Ovary (tissue), 3 donors: ENCODE results near the gene ANAPC15.

Experiments used
- CTCF ChIP-seq, 3 donors: fragments of 450-650 bp in 2 of 3; fragments of 200-600 bp in 1 of 3; IDR thresholded peaks; one replicate each; pipeline versions ENCODE4 v1.5.1 to v1.8.0; 2016 to 2022; ENCODE audit warnings: antibody characterized with exemption in 3 of 3, mild to moderate bottlenecking in 1 of 3
- EP300 ChIP-seq: sonication (generic); formaldehyde crosslinking; IDR thresholded peaks from one replicate; pipeline ENCODE4 v1.6.1; 2017; ENCODE audit warnings: antibody characterized with exemption
- POLR2A ChIP-seq: fragments of 450-650 bp; IDR thresholded peaks from one replicate; pipeline ENCODE4 v1.6.1; 2017; ENCODE audit warnings: antibody characterized with exemption, mild to moderate bottlenecking, moderate library complexity
- donor health status: DM: no; HTN: no; CAD: no.

- no peak for TF ChIP-seq CTCF (IDR thresholded peaks at IDR 0.05)
- TF ChIP-seq POLR2A = no peak
- no peak for TF ChIP-seq EP300
Observed at GRCh38 chr11:72105888-72106287, 6.6 kb downstream of the ANAPC15 start, which contains the start of gene TOMT.
